GM12872 (cell line): Measurements from ENCODE around the gene GRID2.

Source experiments
- TF ChIP-seq, protein P1 (sequence below): IDR thresholded peaks from 3 replicates; pipeline ENCODE4 v1.5.1; 2011; ENCODE audit warnings: low read depth, mild to moderate bottlenecking, low read length, moderate library complexity; ENCODE audit not compliant: insufficient read depth

The GRID2 gene

DNA sequence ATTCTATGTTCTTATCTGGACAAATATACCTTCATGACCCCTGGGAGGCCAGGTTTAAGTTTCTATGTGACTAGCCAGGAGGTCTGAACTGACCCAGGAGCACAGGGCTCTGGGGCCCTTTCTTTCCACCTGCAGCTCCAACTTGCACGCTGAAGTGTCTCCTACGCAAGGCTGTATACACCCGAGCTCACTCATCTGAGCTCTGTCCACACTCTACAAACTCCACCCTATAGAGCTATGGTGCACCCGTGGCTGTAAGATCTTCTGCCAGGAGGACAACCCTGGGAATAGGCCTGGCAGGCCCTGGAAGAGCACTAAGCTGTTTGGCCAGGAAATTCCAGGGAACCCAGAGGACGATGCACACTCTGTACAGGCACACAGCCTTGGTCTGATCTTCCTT lies 1464.2 kb downstream of the GRID2 start:
- TF ChIP-seq, protein P1, sequence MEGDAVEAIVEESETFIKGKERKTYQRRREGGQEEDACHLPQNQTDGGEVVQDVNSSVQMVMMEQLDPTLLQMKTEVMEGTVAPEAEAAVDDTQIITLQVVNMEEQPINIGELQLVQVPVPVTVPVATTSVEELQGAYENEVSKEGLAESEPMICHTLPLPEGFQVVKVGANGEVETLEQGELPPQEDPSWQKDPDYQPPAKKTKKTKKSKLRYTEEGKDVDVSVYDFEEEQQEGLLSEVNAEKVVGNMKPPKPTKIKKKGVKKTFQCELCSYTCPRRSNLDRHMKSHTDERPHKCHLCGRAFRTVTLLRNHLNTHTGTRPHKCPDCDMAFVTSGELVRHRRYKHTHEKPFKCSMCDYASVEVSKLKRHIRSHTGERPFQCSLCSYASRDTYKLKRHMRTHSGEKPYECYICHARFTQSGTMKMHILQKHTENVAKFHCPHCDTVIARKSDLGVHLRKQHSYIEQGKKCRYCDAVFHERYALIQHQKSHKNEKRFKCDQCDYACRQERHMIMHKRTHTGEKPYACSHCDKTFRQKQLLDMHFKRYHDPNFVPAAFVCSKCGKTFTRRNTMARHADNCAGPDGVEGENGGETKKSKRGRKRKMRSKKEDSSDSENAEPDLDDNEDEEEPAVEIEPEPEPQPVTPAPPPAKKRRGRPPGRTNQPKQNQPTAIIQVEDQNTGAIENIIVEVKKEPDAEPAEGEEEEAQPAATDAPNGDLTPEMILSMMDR, result no peak

DNA sequence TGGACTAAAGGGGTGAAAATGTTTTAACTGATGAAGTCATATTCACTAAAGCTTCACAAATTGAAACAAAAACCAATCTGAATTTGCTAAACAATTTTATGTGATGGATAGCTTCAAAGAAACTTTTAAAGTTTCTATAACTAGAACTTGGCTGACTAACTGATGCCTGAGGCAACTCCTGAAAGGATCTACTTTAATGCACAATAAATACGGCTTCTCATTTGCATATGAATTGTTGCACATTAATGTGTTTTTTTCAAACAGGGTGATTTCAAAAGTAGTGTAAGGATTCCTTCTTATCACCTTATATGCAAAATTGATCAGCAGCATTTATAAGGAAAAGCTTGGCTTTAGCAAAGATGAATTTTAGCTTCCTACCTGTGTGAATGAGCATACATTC lies 1466.4 kb downstream of the GRID2 start:
- TF ChIP-seq, protein P1, result no peak

- TF ChIP-seq, protein P1, result no peak
Measured at GRCh38 chr4:93771640-93772411, 1468.1 kb downstream of the GRID2 start.

- TF ChIP-seq, protein P1, result no peak
Measured at GRCh38 chr4:93772858-93773257, 1469.1 kb downstream of the GRID2 start.

- TF ChIP-seq, protein P1, result no peak
Measured at GRCh38 chr4:93775551-93775950, 1471.8 kb downstream of the GRID2 start.

- TF ChIP-seq, protein P1, result no peak
Measured at GRCh38 chr4:93776386-93777080, 1472.8 kb downstream of the GRID2 start.

GRCh38 chr4:93777081-93777460 lies 1473.3 kb downstream of the GRID2 start:
- TF ChIP-seq, protein P1, result no peak
